H1 (cell line): ENCODE data around the gene MOGAT3. TPM values are rescaled to one million over a fixed set of nuclear protein-coding genes. Genes with fewer than 3 reads are reported as not detected.

Experiments
- CTCF ChIA-PET: fragments of 300-600 bp; sonication (Branson Sonifier 250); formaldehyde crosslinking; loops from one replicate; lab custom pipeline; 2021; ENCODE audit not compliant: partially characterized antibody; lab: Charles Lee
- POLR2A ChIA-PET: fragments of 300-600 bp; sonication (Branson Sonifier 250); formaldehyde crosslinking; loops from one replicate; lab custom pipeline; 2021; ENCODE audit warnings: inconsistent platforms; ENCODE audit not compliant: partially characterized antibody; lab: Charles Lee
- DNase-seq, 2 experiments: peaks; one replicate each; pipeline versions ENCODE4 v3.0.0 to v3.0.0-alpha.2; 2010 to 2022; ENCODE audit warnings: low spot score in 2 of 2, low read depth in 1 of 2, mixed read lengths in 1 of 2
- FAIRE-seq: peaks from 2 replicates; lab custom pipeline; 2011; peaks lifted over from hg19 to GRCh38; lab: Jason Lieb, UNC
- H2AFZ ChIP-seq: 2 replicates; pipeline ENCODE4 v1.8.1; 2012; ENCODE audit warnings: low read length, inconsistent platforms
- H2AK5ac ChIP-seq: 2 replicates; pipeline ENCODE4 v1.6.1; 2013; ENCODE audit warnings: low read depth, low read length
- H2BK120ac ChIP-seq: replicated peaks from 2 replicates; pipeline ENCODE3; 2013; ENCODE audit warnings: low read depth, low read length, inconsistent platforms
- H2BK12ac ChIP-seq: 2 replicates; pipeline ENCODE4 v1.6.1; 2013; ENCODE audit warnings: low read depth, low read length
- H2BK15ac ChIP-seq: 2 replicates; pipeline ENCODE4 v1.6.1; 2013; ENCODE audit warnings: low read length
- H2BK20ac ChIP-seq: 2 replicates; pipeline ENCODE4 v1.6.1; 2013; ENCODE audit warnings: low read length
- H2BK5ac ChIP-seq: 2 replicates; pipeline ENCODE4 v1.6.1; 2013; ENCODE audit warnings: low read depth, low read length
- H3K14ac ChIP-seq: 2 replicates; pipeline ENCODE4 v1.6.1; 2013; ENCODE audit warnings: inconsistent platforms; ENCODE audit not compliant: insufficient read length
- H3K18ac ChIP-seq: 2 replicates; pipeline ENCODE4 v1.6.1; 2013; ENCODE audit warnings: low read length; ENCODE audit errors: extremely low read depth
- H3K23ac ChIP-seq: 2 replicates; pipeline ENCODE4 v1.6.1; 2013; ENCODE audit warnings: inconsistent platforms; ENCODE audit not compliant: insufficient read length
- H3K23me2 ChIP-seq: 2 replicates; pipeline ENCODE4 v1.6.1; 2013; ENCODE audit warnings: low read depth, low read length
- H3K27ac ChIP-seq: 2 replicates; pipeline ENCODE4 v1.6.1; 2011; ENCODE audit warnings: low read depth, low read length, inconsistent platforms
- H3K27me3 ChIP-seq, 4 experiments: replicated peaks in 1 of 4; 1 replicate in 1 of 4; 2 replicates in 3 of 4; pipeline versions ENCODE4 v1.6.1 to v1.8.1; 2011 to 2013; ENCODE audit warnings: low read length in 3 of 4, mild to moderate bottlenecking in 3 of 4, inconsistent platforms in 2 of 4, mixed read lengths in 2 of 4, moderate library complexity in 1 of 4; ENCODE audit not compliant: control insufficient read depth in 3 of 4, insufficient read depth in 3 of 4; ENCODE audit errors: extremely low read depth in 1 of 4
- H3K36me3 ChIP-seq, 4 experiments: 2 replicates each; pipeline versions ENCODE4 v1.6.1 to v1.8.1; 2011 to 2013; ENCODE audit warnings: mild to moderate bottlenecking in 4 of 4, low read length in 3 of 4, moderate library complexity in 2 of 4, control low read depth in 1 of 4, inconsistent platforms in 1 of 4; ENCODE audit not compliant: insufficient read depth in 4 of 4, control insufficient read depth in 2 of 4
- H3K4ac ChIP-seq: replicated peaks from 2 replicates; pipeline ENCODE3; 2013; ENCODE audit warnings: low read length, low read depth, mixed read lengths, inconsistent platforms; ENCODE audit not compliant: insufficient read length
- H3K4me1 ChIP-seq, 4 experiments: replicated peaks in 1 of 4; 1 replicate in 1 of 4; 2 replicates in 3 of 4; pipeline versions ENCODE4 v1.6.1 to v1.8.1; 2011 to 2013; ENCODE audit warnings: low read length in 3 of 4, inconsistent platforms in 2 of 4, mixed read lengths in 1 of 4; ENCODE audit not compliant: insufficient read depth in 4 of 4, control insufficient read depth in 3 of 4
- H3K4me2 ChIP-seq, 2 experiments: 2 replicates each; pipeline versions ENCODE4 v1.6.1 to v1.8.1; 2011 to 2013; ENCODE audit warnings: low read depth in 2 of 2, low read length in 2 of 2, control low read depth in 1 of 2, inconsistent platforms in 1 of 2, mild to moderate bottlenecking in 1 of 2; ENCODE audit not compliant: insufficient read depth in 1 of 2
- H3K4me3 ChIP-seq, 4 experiments: fragments of 200-600, 300-600 bp in 1 of 4; sonication (generic), shearing (Covaris generic), sonication (Bioruptor Twin) in 1 of 4; 2 replicates each; pipeline versions ENCODE4 v1.5.1 to v1.8.1; 2011 to 2016; ENCODE audit warnings: low read length in 4 of 4, low read depth in 3 of 4, control low read depth in 2 of 4, inconsistent platforms in 2 of 4, mild to moderate bottlenecking in 2 of 4, mixed read lengths in 1 of 4, moderate library complexity in 1 of 4; ENCODE audit not compliant: insufficient read depth in 2 of 4; ENCODE audit errors: extremely low read depth in 1 of 4
- H3K56ac ChIP-seq: replicated peaks from 2 replicates; pipeline ENCODE3; 2013; ENCODE audit warnings: low read depth, mild to moderate bottlenecking, mixed read lengths, low read length, inconsistent platforms; ENCODE audit not compliant: insufficient read length
- H3K79me1 ChIP-seq: 2 replicates; pipeline ENCODE4 v1.6.1; 2013; ENCODE audit warnings: low read depth, low read length, control low read depth
- H3K79me2 ChIP-seq, 2 experiments: 2 replicates each; pipeline versions ENCODE4 v1.6.1 to v1.8.1; 2012 to 2013; ENCODE audit warnings: low read length in 2 of 2, mild to moderate bottlenecking in 2 of 2, inconsistent platforms in 1 of 2; ENCODE audit not compliant: insufficient read depth in 2 of 2, control insufficient read depth in 1 of 2
- H3K9ac ChIP-seq, 4 experiments: replicated peaks in 1 of 4; 1 replicate in 1 of 4; 2 replicates in 3 of 4; pipeline versions ENCODE4 v1.6.1 to v1.8.1; 2011 to 2013; ENCODE audit warnings: low read depth in 3 of 4, low read length in 3 of 4, control low read depth in 2 of 4, mild to moderate bottlenecking in 2 of 4, moderate library complexity in 2 of 4, inconsistent platforms in 1 of 4; ENCODE audit errors: extremely low read depth in 1 of 4
- H3K9me3 ChIP-seq, 2 experiments: 2 replicates each; pipeline versions ENCODE4 v1.6.1 to v1.8.1; 2012 to 2013; ENCODE audit warnings: mild to moderate bottlenecking in 2 of 2, moderate library complexity in 2 of 2, control low read depth in 1 of 2, inconsistent platforms in 1 of 2, low read depth in 1 of 2, low read length in 1 of 2, mixed read lengths in 1 of 2; ENCODE audit not compliant: insufficient read depth in 2 of 2
- H4K20me1 ChIP-seq, 2 experiments: replicated peaks in 1 of 2; 2 replicates each; pipeline versions ENCODE3 to v1.8.1; 2011 to 2013; ENCODE audit warnings: inconsistent platforms in 2 of 2, low read length in 2 of 2, mild to moderate bottlenecking in 1 of 2; ENCODE audit not compliant: insufficient read depth in 2 of 2, control insufficient read depth in 1 of 2
- H4K5ac ChIP-seq: 2 replicates; pipeline ENCODE4 v1.6.1; 2013; ENCODE audit warnings: low read length, low read depth, mixed read lengths, inconsistent platforms; ENCODE audit not compliant: insufficient read length
- H4K8ac ChIP-seq: 2 replicates; pipeline ENCODE4 v1.8.0; 2013; ENCODE audit warnings: mild to moderate bottlenecking, moderate library complexity, low read length, inconsistent platforms; ENCODE audit not compliant: insufficient read depth; ENCODE audit errors: extremely low read depth
- H4K91ac ChIP-seq: replicated peaks from 2 replicates; pipeline ENCODE3; 2013; ENCODE audit warnings: low read length, mixed read lengths, inconsistent platforms; ENCODE audit not compliant: insufficient read length
- EP300 ChIP-seq, 2 experiments: IDR thresholded peaks; 1 replicate in 1 of 2; 2 replicates in 1 of 2; pipeline ENCODE4 v1.6.1; 2011 to 2012; ENCODE audit warnings: low read depth in 2 of 2, low read length in 2 of 2, mild to moderate bottlenecking in 2 of 2, borderline replicate concordance in 1 of 2, inconsistent platforms in 1 of 2, moderate library complexity in 1 of 2
- RBBP5 ChIP-seq: IDR thresholded peaks from 2 replicates; pipeline ENCODE4 v1.7.1; 2012; ENCODE audit warnings: low read depth, mild to moderate bottlenecking, inconsistent platforms, low read length, moderate library complexity, borderline replicate concordance
- SAP30 ChIP-seq: fragments of 300-600 bp; sonication (generic); IDR thresholded peaks from 2 replicates; pipeline ENCODE4 v1.7.1; 2012; ENCODE audit warnings: low read length, moderate library complexity, mild to moderate bottlenecking, inconsistent platforms; ENCODE audit not compliant: insufficient read depth, insufficient replicate concordance
- WGBS, 2 experiments: shearing (Covaris generic) in 1 of 2; methylation state at CpG; one replicate each; pipeline versions ENCODE4 v1.1.6 to v1.1.7; 2013 to 2015; ENCODE audit warnings: low lambda C conversion rate in 2 of 2, mixed read lengths in 2 of 2, inconsistent platforms in 1 of 2, low coverage in 1 of 2, missing lambda C conversion rate in 1 of 2; ENCODE audit not compliant: insufficient replicate concordance in 2 of 2, insufficient coverage in 1 of 2, insufficient read length in 1 of 2; ENCODE audit errors: extremely low coverage in 1 of 2, missing lambda C conversion rate in 1 of 2; 5-methylcytosine and 5-hydroxymethylcytosine counted together
- polyA plus RNA-seq, 7 experiments: library from polyadenylated mRNA; depleted of rRNA in 3 of 7; stranded (reverse) in 5 of 7; unstranded in 2 of 7; fragments of >200 nt in 5 of 7; fragments of 200-250 nt in 2 of 7; gene quantifications; 1 replicate in 5 of 7; 2 replicates in 1 of 7; 4 replicates in 1 of 7; pipeline versions ENCODE4 v1.2.1 to v1.2.3, GENCODE V29; 2011 to 2013; ENCODE audit warnings: missing spikeins in 2 of 7, mixed read lengths in 2 of 7
- total RNA-seq: library from RNA; stranded (reverse); fragmentation: NEBNext Ultra II Directional; extraction: Animal tissue kit (Norgen Biotek cat#: 25700); gene quantifications from 2 replicates; pipeline ENCODE4 v1.2.1, GENCODE V29; 2021
- TF ChIP-seq, protein P1 (sequence below): IDR thresholded peaks from 2 replicates; pipeline ENCODE4 v1.6.1; 2012; ENCODE audit warnings: inconsistent platforms

Gene MOGAT3
- total and polyA plus RNA-seq, 2 of the 8 experiments (the other 6 are each of a cell fraction or from before 2014, with no cell fraction given), result 0.21 to 0.82 TPM

DNA sequence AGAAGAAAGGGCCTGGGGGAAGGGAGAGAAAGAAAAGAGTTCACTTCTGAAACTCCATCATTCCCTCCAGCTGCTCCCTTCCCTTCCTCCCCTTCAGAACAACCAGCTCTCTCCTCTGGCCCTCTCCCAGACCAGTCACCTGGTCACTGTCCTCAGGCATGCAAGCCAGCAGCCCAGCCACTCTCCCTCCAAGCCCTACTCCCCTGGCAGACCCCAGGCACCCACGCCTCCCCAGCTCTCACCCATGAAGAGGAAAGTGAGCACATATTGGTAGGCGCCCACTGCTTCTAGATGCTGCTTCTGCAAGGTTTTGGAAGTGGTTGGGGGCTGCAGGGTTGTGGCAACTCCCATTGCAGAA is 353 bp downstream of the MOGAT3 start:
- peaks cover 5 to 20% (median 13%) of the 10 kb centered on the region in 4 experiments for H3K4me1 ChIP-seq
- H3K9ac ChIP-seq, result no peak overlapping the region
- H3K18ac ChIP-seq, result peak overlapping the region; percentile 56; the same call in 1 of the 2 replicates
- H2BK12ac ChIP-seq, result peak overlapping the region; percentile 52; the same call in 1 of the 2 replicates
- 67% methylated on average over 2 of the region's 2 CpGs; no CpG with 5 or more reads in 1 of the 2 experiments for WGBS, 2 experiments
- H3K23ac ChIP-seq, result no peak overlapping the region
- no peaks in the 10 kb centered on the region for H3K79me2 ChIP-seq
- peak overlapping the region; percentile 39 to 59; a peak in 3 of 4 replicates for H3K4me2 ChIP-seq
- no peak for TF ChIP-seq EP300 (IDR thresholded peaks at IDR 0.05; ENCODE audit: borderline replicate concordance in 1 of 2, low read depth in 2 of 2, low read length in 2 of 2)
- TF ChIP-seq, protein P1, sequence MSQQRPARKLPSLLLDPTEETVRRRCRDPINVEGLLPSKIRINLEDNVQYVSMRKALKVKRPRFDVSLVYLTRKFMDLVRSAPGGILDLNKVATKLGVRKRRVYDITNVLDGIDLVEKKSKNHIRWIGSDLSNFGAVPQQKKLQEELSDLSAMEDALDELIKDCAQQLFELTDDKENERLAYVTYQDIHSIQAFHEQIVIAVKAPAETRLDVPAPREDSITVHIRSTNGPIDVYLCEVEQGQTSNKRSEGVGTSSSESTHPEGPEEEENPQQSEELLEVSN, result no peak
- TF ChIP-seq RBBP5, result peak; percentile 64; the same call in 1 of the 2 replicates
- TF ChIP-seq SAP30, result no peak
- TF ChIP-seq, all 59 proteins: peak for 1
- no peak overlapping the region for H2BK15ac ChIP-seq
- POLR2A ChIA-PET, result interaction anchor here (0.6 to 2.0 kb wide), 13 partner anchors 11 to 266 kb away, joined by 3 to 6 read pairs (median 4); partner anchors contain the start of genes NAT16 and TRIM56
- H4K5ac ChIP-seq, result no peak overlapping the region
- H3K9me3 ChIP-seq, result no peaks in the 10 kb centered on the region
- H3K79me1 ChIP-seq, result no peaks in the 10 kb centered on the region
- peak overlapping the region; percentile 12 for H4K91ac ChIP-seq
- H2BK120ac ChIP-seq, result no peak overlapping the region
- peaks cover 0 to 16% (median 9%) of the 10 kb centered on the region in 4 experiments; a peak in 5 of 7 replicates for H3K27me3 ChIP-seq
- peaks cover 8% of the 10 kb centered on the region; the same call in 1 of the 2 replicates for H3K23me2 ChIP-seq
- CTCF ChIA-PET, result interaction anchor here (0.6 to 12.3 kb wide), 12 partner anchors 8 to 562 kb away, joined by 3 to 168 read pairs (median 5); no protein-coding TSS in a partner anchor
- no peak for FAIRE-seq
- H3K14ac ChIP-seq, result no peak overlapping the region
- peak overlapping the region; percentile 77; the same call in 1 of the 2 replicates for H2BK20ac ChIP-seq
- no peak overlapping the region for H3K56ac ChIP-seq
- H3K4ac ChIP-seq, result no peak overlapping the region
- H3K4me3 ChIP-seq, result peak overlapping the region in 1 of 4 experiments; percentile 60; a peak in 1 of 8 replicates
- H2AFZ ChIP-seq, result no peak overlapping the region
- no peaks in the 10 kb centered on the region for H4K20me1 ChIP-seq
- no peak overlapping the region for H2AK5ac ChIP-seq
- no peaks in the 10 kb centered on the region for H3K36me3 ChIP-seq
- H2BK5ac ChIP-seq, result peak overlapping the region; percentile 20; the same call in 1 of the 2 replicates
- no peak overlapping the region for H3K27ac ChIP-seq
- DNase-seq, result no peak
- no peak overlapping the region for H4K8ac ChIP-seq
